ENCODE data around the gene FOXP1.
"Not testable (repeated sequence)": the region's sequence is repeated elsewhere in the genome, so short reads cannot be mapped to it uniquely, and the experiment has no call there.

Gene FOXP1

DNA sequence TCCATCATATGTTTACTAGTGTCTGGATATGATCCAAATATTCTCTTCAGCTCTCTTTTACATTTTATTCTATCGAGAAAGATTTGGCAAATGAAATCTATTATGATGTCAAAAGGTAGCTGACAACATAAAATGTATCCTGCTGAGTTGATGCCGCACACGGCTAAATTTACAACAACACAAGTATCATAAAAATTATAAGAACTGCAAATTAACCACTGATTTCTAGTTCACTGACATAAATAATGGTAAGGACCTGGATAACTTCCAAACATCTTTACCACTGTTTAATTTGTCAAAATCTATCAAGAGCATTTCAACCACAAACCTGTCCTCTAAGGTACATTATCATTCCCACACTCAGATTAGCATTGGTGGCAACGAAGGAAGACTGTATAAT, 244.5 kb downstream of the FOXP1 start:
- H3K36me3 ChIP-seq (ENCODE audit: insufficient read depth, low read length), result peaks cover 6% of the 10 kb centered on the region; the same call in 1 of the 2 replicates
- no peak overlapping the region for H3K4me3 ChIP-seq (ENCODE audit: low read depth, low read length)
- no peak overlapping the region for H2AFZ ChIP-seq (ENCODE audit: low read length, unreplicated experiment)
- H3K27ac ChIP-seq (ENCODE audit: low read depth, low read length), result no peak overlapping the region
- no peaks in the 10 kb centered on the region for H3K27me3 ChIP-seq (ENCODE audit: insufficient read depth, low read length)
- H3K4me1 ChIP-seq (ENCODE audit: control insufficient read depth, insufficient read depth, low read length, unreplicated experiment), result peaks cover 13% of the 10 kb centered on the region
- H3K79me2 ChIP-seq (ENCODE audit: control insufficient read depth, insufficient read depth, low read length, unreplicated experiment), result no peaks in the 10 kb centered on the region

- no peaks in the 10 kb centered on the region for H3K4me1 ChIP-seq (ENCODE audit: control insufficient read depth, insufficient read depth, low read length, unreplicated experiment)
- no peaks in the 10 kb centered on the region for H3K36me3 ChIP-seq (ENCODE audit: insufficient read depth, low read length)
- no peaks in the 10 kb centered on the region for H3K79me2 ChIP-seq (ENCODE audit: control insufficient read depth, insufficient read depth, low read length, unreplicated experiment)
- no peak overlapping the region for H2AFZ ChIP-seq (ENCODE audit: low read length, unreplicated experiment)
- H3K4me3 ChIP-seq (ENCODE audit: low read depth, low read length), result no peak overlapping the region
- no peak overlapping the region for H3K27ac ChIP-seq (ENCODE audit: low read depth, low read length)
- no peaks in the 10 kb centered on the region for H3K27me3 ChIP-seq (ENCODE audit: insufficient read depth, low read length)
Measured at GRCh38 chr3:71332813-71333212, 250.7 kb downstream of the FOXP1 start.

GRCh38 chr3:71330909-71331308, 252.6 kb downstream of the FOXP1 start:
- Histone ChIP-seq H3K36me3 (ENCODE audit: insufficient read depth, low read length) (no peaks in the 10 kb centered on the region), H2AFZ (ENCODE audit: low read length, unreplicated experiment) (no peak overlapping the region), H3K4me3 (ENCODE audit: low read depth, low read length) (no peak overlapping the region), H3K27me3 (ENCODE audit: insufficient read depth, low read length) (no peaks in the 10 kb centered on the region), H3K4me1 (ENCODE audit: control insufficient read depth, insufficient read depth, low read length, unreplicated experiment) (no peaks in the 10 kb centered on the region), H3K79me2 (ENCODE audit: control insufficient read depth, insufficient read depth, low read length, unreplicated experiment) (no peaks in the 10 kb centered on the region), H3K27ac (ENCODE audit: low read depth, low read length) (no peak overlapping the region)

DNA sequence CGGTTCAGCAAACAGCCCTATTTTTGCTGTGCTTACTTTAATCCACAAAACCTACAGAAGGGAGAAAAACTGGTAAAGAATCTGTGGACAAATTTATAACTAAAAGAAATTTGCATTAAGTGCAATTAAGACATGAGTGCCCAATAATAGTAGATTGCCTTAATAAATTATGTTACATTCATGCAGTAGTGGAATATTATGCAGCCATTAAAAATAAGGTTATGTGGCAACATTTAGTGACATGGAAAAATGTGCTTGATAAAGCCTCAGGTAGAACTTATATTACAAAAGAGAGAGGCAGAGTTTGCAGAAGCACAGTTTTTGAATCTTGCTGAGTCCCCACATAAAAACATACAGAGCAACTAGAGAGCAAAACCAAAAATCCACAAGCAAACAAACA, 253.0 kb downstream of the FOXP1 start:
- Histone ChIP-seq H3K36me3 (ENCODE audit: insufficient read depth, low read length) (no peaks in the 10 kb centered on the region), H3K79me2 (ENCODE audit: control insufficient read depth, insufficient read depth, low read length, unreplicated experiment) (no peaks in the 10 kb centered on the region), H2AFZ (ENCODE audit: low read length, unreplicated experiment) (no peak overlapping the region), H3K4me1 (ENCODE audit: control insufficient read depth, insufficient read depth, low read length, unreplicated experiment) (no peaks in the 10 kb centered on the region), H3K27me3 (ENCODE audit: insufficient read depth, low read length) (no peaks in the 10 kb centered on the region), H3K4me3 (ENCODE audit: low read depth, low read length) (no peak overlapping the region), H3K27ac (ENCODE audit: low read depth, low read length) (no peak overlapping the region)

- no peaks in the 10 kb centered on the region for H3K36me3 ChIP-seq (ENCODE audit: insufficient read depth, low read length)
- no peaks in the 10 kb centered on the region for H3K79me2 ChIP-seq (ENCODE audit: control insufficient read depth, insufficient read depth, low read length, unreplicated experiment)
- H3K27ac ChIP-seq (ENCODE audit: low read depth, low read length), result no peak overlapping the region
- H3K27me3 ChIP-seq (ENCODE audit: insufficient read depth, low read length), result no peaks in the 10 kb centered on the region
- H3K4me3 ChIP-seq (ENCODE audit: low read depth, low read length), result no peak overlapping the region
- H3K4me1 ChIP-seq (ENCODE audit: control insufficient read depth, insufficient read depth, low read length, unreplicated experiment), result no peaks in the 10 kb centered on the region
- no peak overlapping the region for H2AFZ ChIP-seq (ENCODE audit: low read length, unreplicated experiment)
Measured at GRCh38 chr3:71329817-71330216, 253.7 kb downstream of the FOXP1 start.

DNA sequence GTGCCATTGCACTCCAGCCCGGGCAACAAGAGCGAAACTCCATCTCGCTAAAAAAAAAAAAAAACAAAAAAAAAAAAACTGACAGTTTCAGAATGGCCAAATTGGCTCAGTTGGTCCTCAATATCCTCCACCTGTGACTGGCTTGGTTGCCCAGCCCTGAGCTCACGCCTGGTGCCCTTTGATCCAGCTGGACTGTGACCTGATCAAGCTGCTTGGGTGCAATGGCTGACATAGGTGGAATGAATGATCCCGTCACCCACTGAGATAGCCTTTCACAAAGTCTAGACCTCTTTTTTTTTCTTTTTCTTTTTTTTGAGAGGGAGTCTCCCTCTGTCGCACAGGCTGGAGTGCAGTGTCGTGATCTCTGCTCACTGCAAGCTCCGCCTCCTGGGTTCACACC, 254.6 kb downstream of the FOXP1 start:
- Histone ChIP-seq H3K27ac (ENCODE audit: low read depth, low read length) (no peak overlapping the region), H3K4me3 (ENCODE audit: low read depth, low read length) (no peak overlapping the region), H3K36me3 (ENCODE audit: insufficient read depth, low read length) (no peaks in the 10 kb centered on the region), H3K79me2 (ENCODE audit: control insufficient read depth, insufficient read depth, low read length, unreplicated experiment) (no peaks in the 10 kb centered on the region), H3K27me3 (ENCODE audit: insufficient read depth, low read length) (no peaks in the 10 kb centered on the region), H3K4me1 (ENCODE audit: control insufficient read depth, insufficient read depth, low read length, unreplicated experiment) (no peaks in the 10 kb centered on the region), H2AFZ (ENCODE audit: low read length, unreplicated experiment) (no peak overlapping the region)

- no peak overlapping the region for H3K4me3 ChIP-seq (ENCODE audit: low read depth, low read length)
- no peaks in the 10 kb centered on the region for H3K79me2 ChIP-seq (ENCODE audit: control insufficient read depth, insufficient read depth, low read length, unreplicated experiment)
- no peaks in the 10 kb centered on the region for H3K27me3 ChIP-seq (ENCODE audit: insufficient read depth, low read length)
- H3K27ac ChIP-seq (ENCODE audit: low read depth, low read length), result no peak overlapping the region
- no peaks in the 10 kb centered on the region for H3K4me1 ChIP-seq (ENCODE audit: control insufficient read depth, insufficient read depth, low read length, unreplicated experiment)
- no peak overlapping the region for H2AFZ ChIP-seq (ENCODE audit: low read length, unreplicated experiment)
- H3K36me3 ChIP-seq (ENCODE audit: insufficient read depth, low read length), result no peaks in the 10 kb centered on the region
Measured at GRCh38 chr3:71327936-71328335, 255.6 kb downstream of the FOXP1 start.

- no peak overlapping the region for H3K4me3 ChIP-seq (ENCODE audit: low read depth, low read length)
- no peaks in the 10 kb centered on the region for H3K27me3 ChIP-seq (ENCODE audit: insufficient read depth, low read length)
- H3K27ac ChIP-seq (ENCODE audit: low read depth, low read length), result no peak overlapping the region
- no peak overlapping the region for H2AFZ ChIP-seq (ENCODE audit: low read length, unreplicated experiment)
- H3K79me2 ChIP-seq (ENCODE audit: control insufficient read depth, insufficient read depth, low read length, unreplicated experiment), result no peaks in the 10 kb centered on the region
- H3K4me1 ChIP-seq (ENCODE audit: control insufficient read depth, insufficient read depth, low read length, unreplicated experiment), result no peaks in the 10 kb centered on the region
- no peaks in the 10 kb centered on the region for H3K36me3 ChIP-seq (ENCODE audit: insufficient read depth, low read length)
Measured at GRCh38 chr3:71325715-71326114, 257.8 kb downstream of the FOXP1 start.

DNA sequence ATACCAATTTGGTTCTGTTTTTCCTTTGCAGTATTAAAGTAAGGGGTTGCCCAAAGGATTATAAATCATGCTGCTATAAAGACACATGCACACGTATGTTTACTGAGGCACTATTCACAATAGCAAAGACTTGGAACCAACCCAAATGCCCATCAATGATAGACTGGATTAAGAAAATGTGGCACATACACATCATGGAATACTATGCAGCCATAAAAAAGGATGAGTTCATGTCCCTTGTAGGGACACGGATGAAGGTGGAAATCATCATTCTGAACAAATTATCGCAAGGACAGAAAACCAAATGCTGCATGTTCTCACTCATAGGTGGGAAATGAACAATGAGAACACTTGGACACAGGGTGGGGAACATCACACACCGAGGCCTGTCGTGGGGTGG, 259.3 kb downstream of the FOXP1 start:
- not testable (repeated sequence) for H3K4me1 ChIP-seq (ENCODE audit: control insufficient read depth, insufficient read depth, low read length, unreplicated experiment); H3K4me3 ChIP-seq (ENCODE audit: low read depth, low read length); H3K27me3 ChIP-seq (ENCODE audit: insufficient read depth, low read length); H3K36me3 ChIP-seq (ENCODE audit: insufficient read depth, low read length); H3K27ac ChIP-seq (ENCODE audit: low read depth, low read length); H3K79me2 ChIP-seq (ENCODE audit: control insufficient read depth, insufficient read depth, low read length, unreplicated experiment); H2AFZ ChIP-seq (ENCODE audit: low read length, unreplicated experiment)

- no peak overlapping the region for H3K4me3 ChIP-seq (ENCODE audit: low read depth, low read length)
- H3K36me3 ChIP-seq (ENCODE audit: insufficient read depth, low read length), result no peaks in the 10 kb centered on the region
- no peaks in the 10 kb centered on the region for H3K79me2 ChIP-seq (ENCODE audit: control insufficient read depth, insufficient read depth, low read length, unreplicated experiment)
- H3K27ac ChIP-seq (ENCODE audit: low read depth, low read length), result no peak overlapping the region
- H3K4me1 ChIP-seq (ENCODE audit: control insufficient read depth, insufficient read depth, low read length, unreplicated experiment), result no peaks in the 10 kb centered on the region
- H3K27me3 ChIP-seq (ENCODE audit: insufficient read depth, low read length), result no peaks in the 10 kb centered on the region
- no peak overlapping the region for H2AFZ ChIP-seq (ENCODE audit: low read length, unreplicated experiment)
Measured at GRCh38 chr3:71323558-71323957, 260.0 kb downstream of the FOXP1 start.

- H3K36me3 ChIP-seq (ENCODE audit: insufficient read depth, low read length), result no peaks in the 10 kb centered on the region
- H2AFZ ChIP-seq (ENCODE audit: low read length, unreplicated experiment), result no peak overlapping the region
- no peaks in the 10 kb centered on the region for H3K27me3 ChIP-seq (ENCODE audit: insufficient read depth, low read length)
- no peak overlapping the region for H3K4me3 ChIP-seq (ENCODE audit: low read depth, low read length)
- H3K79me2 ChIP-seq (ENCODE audit: control insufficient read depth, insufficient read depth, low read length, unreplicated experiment), result no peaks in the 10 kb centered on the region
- H3K4me1 ChIP-seq (ENCODE audit: control insufficient read depth, insufficient read depth, low read length, unreplicated experiment), result no peaks in the 10 kb centered on the region
- no peak overlapping the region for H3K27ac ChIP-seq (ENCODE audit: low read depth, low read length)
Measured at GRCh38 chr3:71322154-71322553, 261.4 kb downstream of the FOXP1 start.

GRCh38 chr3:71319771-71320170, 263.8 kb downstream of the FOXP1 start:
- Histone ChIP-seq H3K79me2 (ENCODE audit: control insufficient read depth, insufficient read depth, low read length, unreplicated experiment) (no peaks in the 10 kb centered on the region), H3K36me3 (ENCODE audit: insufficient read depth, low read length) (no peaks in the 10 kb centered on the region), H2AFZ (ENCODE audit: low read length, unreplicated experiment) (no peak overlapping the region), H3K4me1 (ENCODE audit: control insufficient read depth, insufficient read depth, low read length, unreplicated experiment) (no peaks in the 10 kb centered on the region), H3K27me3 (ENCODE audit: insufficient read depth, low read length) (no peaks in the 10 kb centered on the region), H3K27ac (ENCODE audit: low read depth, low read length) (no peak overlapping the region), H3K4me3 (ENCODE audit: low read depth, low read length) (no peak overlapping the region)
